ENCODE data around the gene CRIP2.
A peak's percentile ranks its signal among the peaks of the same experiment; 100 is the strongest.

CRIP2 gene

GRCh38 chr14:105484997-105485393, 10.4 kb downstream of the CRIP2 start:
- H3K4me1 ChIP-seq (ENCODE audit: control insufficient read depth, insufficient read depth, low read length, unreplicated experiment): peaks cover 47% of the 10 kb centered on the region
- H3K27me3 ChIP-seq (ENCODE audit: insufficient read depth, low read length): peaks cover 5% of the 10 kb centered on the region; the same call in 1 of the 2 replicates
- H3K36me3 ChIP-seq (ENCODE audit: insufficient read depth, low read length): no peaks in the 10 kb centered on the region
- no peaks in the 10 kb centered on the region for H3K79me2 ChIP-seq (ENCODE audit: control insufficient read depth, insufficient read depth, low read length, unreplicated experiment)
- no peak overlapping the region for H3K4me3 ChIP-seq (ENCODE audit: low read depth, low read length)
- no peak overlapping the region for H3K27ac ChIP-seq (ENCODE audit: low read depth, low read length)
- H2AFZ ChIP-seq (ENCODE audit: low read length, unreplicated experiment): no peak overlapping the region

GRCh38 chr14:105485739-105486162, 11.1 kb downstream of the CRIP2 start:
- Histone ChIP-seq H3K27me3 (ENCODE audit: insufficient read depth, low read length) (peaks cover 5% of the 10 kb centered on the region; the same call in 1 of the 2 replicates), H3K36me3 (ENCODE audit: insufficient read depth, low read length) (no peaks in the 10 kb centered on the region), H3K4me3 (ENCODE audit: low read depth, low read length) (no peak overlapping the region), H3K4me1 (ENCODE audit: control insufficient read depth, insufficient read depth, low read length, unreplicated experiment) (peaks cover 41% of the 10 kb centered on the region), H3K79me2 (ENCODE audit: control insufficient read depth, insufficient read depth, low read length, unreplicated experiment) (no peaks in the 10 kb centered on the region), H3K27ac (ENCODE audit: low read depth, low read length) (no peak overlapping the region), H2AFZ (ENCODE audit: low read length, unreplicated experiment) (no peak overlapping the region)

- H3K27me3 ChIP-seq (ENCODE audit: insufficient read depth, low read length): peaks cover 5% of the 10 kb centered on the region; the same call in 1 of the 2 replicates
- H3K36me3 ChIP-seq (ENCODE audit: insufficient read depth, low read length): no peaks in the 10 kb centered on the region
- peaks cover 36% of the 10 kb centered on the region for H3K4me1 ChIP-seq (ENCODE audit: control insufficient read depth, insufficient read depth, low read length, unreplicated experiment)
These were observed 11.7 kb downstream of the CRIP2 start, which contains the start of gene CRIP1 for GRCh38 chr14:105486163-105486973. Gene CRIP1 (plus strand): TSS chr14:105486886. CDS start chr14:105487260, 374 bp downstream.

GRCh38 chr14:105486974-105487448, 12.4 kb downstream of the CRIP2 start:
- H3K27me3 ChIP-seq (ENCODE audit: insufficient read depth, low read length): peaks cover 5% of the 10 kb centered on the region; the same call in 1 of the 2 replicates
- peaks cover 38% of the 10 kb centered on the region for H3K4me1 ChIP-seq (ENCODE audit: control insufficient read depth, insufficient read depth, low read length, unreplicated experiment)
- H3K36me3 ChIP-seq (ENCODE audit: insufficient read depth, low read length): no peaks in the 10 kb centered on the region
- peak overlapping the region; percentile 27 for H2AFZ ChIP-seq (ENCODE audit: low read length, unreplicated experiment)
- H3K4me3 ChIP-seq (ENCODE audit: low read depth, low read length): peak overlapping the region; percentile 77
- no peak overlapping the region for H3K27ac ChIP-seq (ENCODE audit: low read depth, low read length)
- no peaks in the 10 kb centered on the region for H3K79me2 ChIP-seq (ENCODE audit: control insufficient read depth, insufficient read depth, low read length, unreplicated experiment)

More at GRCh38 chr14:105486163-105486973, 11.7 kb downstream of the CRIP2 start, which contains the start of gene CRIP1:
- Histone ChIP-seq H2AFZ (ENCODE audit: low read length, unreplicated experiment) (peak within 1 kb of the TSS; percentile 27), H3K27ac (ENCODE audit: low read depth, low read length) (no peak within 1 kb of the TSS), H3K4me3 (ENCODE audit: low read depth, low read length) (peak within 1 kb of the TSS; percentile 77), H3K79me2 (ENCODE audit: control insufficient read depth, insufficient read depth, low read length, unreplicated experiment) (no peaks in the 10 kb centered on the region)

GRCh38 chr14:105487449-105487985, 12.9 kb downstream of the CRIP2 start:
- no peaks in the 10 kb centered on the region for H3K36me3 ChIP-seq (ENCODE audit: insufficient read depth, low read length)
- no peaks in the 10 kb centered on the region for H3K79me2 ChIP-seq (ENCODE audit: control insufficient read depth, insufficient read depth, low read length, unreplicated experiment)
- H3K27ac ChIP-seq (ENCODE audit: low read depth, low read length): no peak overlapping the region
- peaks cover 5% of the 10 kb centered on the region; the same call in 1 of the 2 replicates for H3K27me3 ChIP-seq (ENCODE audit: insufficient read depth, low read length)
- H2AFZ ChIP-seq (ENCODE audit: low read length, unreplicated experiment): peak overlapping the region; percentile 27
- peak overlapping the region; percentile 77 for H3K4me3 ChIP-seq (ENCODE audit: low read depth, low read length)
- H3K4me1 ChIP-seq (ENCODE audit: control insufficient read depth, insufficient read depth, low read length, unreplicated experiment): peaks cover 33% of the 10 kb centered on the region

- no peak overlapping the region for H2AFZ ChIP-seq (ENCODE audit: low read length, unreplicated experiment)
- peaks cover 3% of the 10 kb centered on the region for H3K79me2 ChIP-seq (ENCODE audit: control insufficient read depth, insufficient read depth, low read length, unreplicated experiment)
- H3K27me3 ChIP-seq (ENCODE audit: insufficient read depth, low read length): peaks cover 5% of the 10 kb centered on the region; the same call in 1 of the 2 replicates
- peak overlapping the region; percentile 77 for H3K4me3 ChIP-seq (ENCODE audit: low read depth, low read length)
- H3K27ac ChIP-seq (ENCODE audit: low read depth, low read length): no peak overlapping the region
- H3K4me1 ChIP-seq (ENCODE audit: control insufficient read depth, insufficient read depth, low read length, unreplicated experiment): peaks cover 27% of the 10 kb centered on the region
- no peaks in the 10 kb centered on the region for H3K36me3 ChIP-seq (ENCODE audit: insufficient read depth, low read length)
These were observed 13.6 kb downstream of the CRIP2 start for GRCh38 chr14:105487986-105488777.

GRCh38 chr14:105488781-105489541, 14.3 kb downstream of the CRIP2 start:
- H3K27ac ChIP-seq (ENCODE audit: low read depth, low read length): no peak overlapping the region
- peak overlapping the region; percentile 84 for H3K4me3 ChIP-seq (ENCODE audit: low read depth, low read length)
- peaks cover 23% of the 10 kb centered on the region for H3K4me1 ChIP-seq (ENCODE audit: control insufficient read depth, insufficient read depth, low read length, unreplicated experiment)

GRCh38 chr14:105489542-105490266, 15.1 kb downstream of the CRIP2 start:
- Histone ChIP-seq H3K36me3 (ENCODE audit: insufficient read depth, low read length) (no peaks in the 10 kb centered on the region), H3K79me2 (ENCODE audit: control insufficient read depth, insufficient read depth, low read length, unreplicated experiment) (peaks cover 3% of the 10 kb centered on the region), H3K4me3 (ENCODE audit: low read depth, low read length) (peak overlapping the region; percentile 84), H3K4me1 (ENCODE audit: control insufficient read depth, insufficient read depth, low read length, unreplicated experiment) (peaks cover 23% of the 10 kb centered on the region), H2AFZ (ENCODE audit: low read length, unreplicated experiment) (peak overlapping the region; percentile 83), H3K27ac (ENCODE audit: low read depth, low read length) (peak overlapping the region; percentile 77; the same call in 1 of the 2 replicates), H3K27me3 (ENCODE audit: insufficient read depth, low read length) (peaks cover 5% of the 10 kb centered on the region; the same call in 1 of the 2 replicates)

More at GRCh38 chr14:105488781-105489541, 14.3 kb downstream of the CRIP2 start:
- H3K27me3 ChIP-seq (ENCODE audit: insufficient read depth, low read length): peaks cover 5% of the 10 kb centered on the region; the same call in 1 of the 2 replicates
- H3K36me3 ChIP-seq (ENCODE audit: insufficient read depth, low read length): no peaks in the 10 kb centered on the region
- no peak overlapping the region for H2AFZ ChIP-seq (ENCODE audit: low read length, unreplicated experiment)
- peaks cover 3% of the 10 kb centered on the region for H3K79me2 ChIP-seq (ENCODE audit: control insufficient read depth, insufficient read depth, low read length, unreplicated experiment)

- Histone ChIP-seq H3K27ac (ENCODE audit: low read depth, low read length) (peak overlapping the region; percentile 77), H3K27me3 (ENCODE audit: insufficient read depth, low read length) (peaks cover 5% of the 10 kb centered on the region; the same call in 1 of the 2 replicates), H3K36me3 (ENCODE audit: insufficient read depth, low read length) (no peaks in the 10 kb centered on the region), H3K4me3 (ENCODE audit: low read depth, low read length) (peak overlapping the region; percentile 84), H3K4me1 (ENCODE audit: control insufficient read depth, insufficient read depth, low read length, unreplicated experiment) (peaks cover 23% of the 10 kb centered on the region), H2AFZ (ENCODE audit: low read length, unreplicated experiment) (peak overlapping the region; percentile 83), H3K79me2 (ENCODE audit: control insufficient read depth, insufficient read depth, low read length, unreplicated experiment) (peaks cover 3% of the 10 kb centered on the region)
These were observed 15.6 kb downstream of the CRIP2 start for GRCh38 chr14:105490267-105490571.
